Ascending aorta (tissue), 2 donors: Measurements from ENCODE around the gene CDH13. TPM values are rescaled to one million over a fixed set of nuclear protein-coding genes. Genes with fewer than 3 reads are reported as not detected.

Source experiments
- DNase-seq, 2 donors: peaks; one replicate each; pipeline ENCODE4 v3.0.0-alpha.2; 2019; ENCODE audit warnings: low spot score in 2 of 2
- H3K27ac ChIP-seq, 2 donors: fragments of 200-600 bp; sonication (generic); one replicate each; pipeline ENCODE4 v1.5.1; 2016 to 2017; ENCODE audit warnings: mild to moderate bottlenecking in 1 of 2
- H3K27me3 ChIP-seq: fragments of 200-600 bp; sonication (generic); one replicate; pipeline ENCODE4 v1.5.1; 2017
- H3K36me3 ChIP-seq, 2 donors: fragments of 200-600 bp; sonication (generic); one replicate each; pipeline ENCODE4 v1.5.1; 2016
- H3K4me1 ChIP-seq, 2 donors: fragments of 200-600 bp; sonication (generic); one replicate each; pipeline ENCODE4 v1.5.1; 2016 to 2017; ENCODE audit warnings: mild to moderate bottlenecking in 1 of 2
- H3K4me3 ChIP-seq, 2 donors: fragments of 200-600 bp; sonication (generic); one replicate each; pipeline ENCODE4 v1.5.1; 2016 to 2017; ENCODE audit warnings: mild to moderate bottlenecking in 1 of 2
- H3K9me3 ChIP-seq, 2 donors: fragments of 200-600 bp; sonication (generic); one replicate each; pipeline ENCODE4 v1.5.1; 2016
- CTCF ChIP-seq, 3 experiments: fragments of 200-600 bp in 2 of 3; fragments of 450-650 bp in 1 of 3; sonication (generic) in 2 of 3; IDR thresholded peaks; one replicate each; pipeline ENCODE4 v1.5.1; 2016 to 2019; ENCODE audit warnings: antibody characterized with exemption in 3 of 3, mild to moderate bottlenecking in 1 of 3, moderate library complexity in 1 of 3
- intact Hi-C: fragments of 100-400 bp; cut with DNase I; formaldehyde crosslinking; loops from one replicate; pipeline ENCODE4 v1.15.1; 2023
- total RNA-seq: library from RNA; depleted of rRNA; stranded (reverse); fragments of >200 nt; gene quantifications from one replicate; pipeline ENCODE4 v1.1.0, GENCODE V29; 2016

The CDH13 gene
- total RNA-seq, 1 donor from 2014 or later = 160 TPM

DNA sequence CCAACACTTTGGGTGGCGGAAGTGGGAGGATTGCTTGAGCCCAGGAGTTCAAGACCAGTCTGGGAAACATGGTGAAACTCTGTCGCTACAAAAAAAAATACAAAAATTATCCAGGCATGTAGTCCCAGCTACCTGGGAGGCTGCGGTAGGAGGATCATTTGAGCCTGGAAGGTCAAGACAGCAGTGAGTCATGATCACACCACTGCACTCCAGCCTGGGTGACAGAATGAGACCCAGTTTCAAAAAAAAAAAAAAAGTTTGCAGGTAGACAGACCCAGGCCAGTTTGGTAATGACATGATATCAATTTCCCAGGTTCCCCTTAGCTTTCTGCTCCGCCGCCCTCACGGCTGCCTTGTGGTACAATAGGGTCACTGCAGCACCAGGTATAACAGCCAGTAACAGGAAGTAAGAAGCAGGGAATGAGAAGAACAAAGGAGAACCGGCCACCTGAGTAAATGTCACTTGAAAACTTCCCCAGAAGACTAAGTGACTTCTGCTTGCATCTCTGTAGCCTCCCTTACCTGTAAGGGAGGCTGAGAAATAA is 979.8 kb downstream of the CDH13 start:
- Histone ChIP-seq H3K27me3 (no peaks in the 10 kb centered on the region), H3K27ac (no peak overlapping the region), H3K9me3 (no peaks in the 10 kb centered on the region), H3K4me1 (no peaks in the 10 kb centered on the region), H3K36me3 (peaks cover 0 to 15% of the 10 kb centered on the region in 2 donors), H3K4me3 (no peak overlapping the region)
- intact Hi-C loops = no loop called here
- no peak for TF ChIP-seq CTCF (IDR thresholded peaks at IDR 0.05)
- DNase-seq = no peak

GRCh38 chr16:83609178-83609577 is 982.4 kb downstream of the CDH13 start:
- TF ChIP-seq CTCF (IDR thresholded peaks at IDR 0.05) = no peak
- Histone ChIP-seq H3K4me3 (no peak overlapping the region), H3K9me3 (no peaks in the 10 kb centered on the region), H3K36me3 (no peaks in the 10 kb centered on the region), H3K27me3 (no peaks in the 10 kb centered on the region), H3K27ac (no peak overlapping the region), H3K4me1 (no peaks in the 10 kb centered on the region)
- no peak for DNase-seq
- intact Hi-C loops = no loop called here

- no peak for TF ChIP-seq CTCF (IDR thresholded peaks at IDR 0.05)
- no peak for DNase-seq
- Histone ChIP-seq H3K27ac (no peak overlapping the region), H3K4me1 (no peaks in the 10 kb centered on the region), H3K27me3 (no peaks in the 10 kb centered on the region), H3K36me3 (no peaks in the 10 kb centered on the region), H3K4me3 (no peak overlapping the region), H3K9me3 (no peaks in the 10 kb centered on the region)
- intact Hi-C loops = no loop called here
Observed at GRCh38 chr16:83615141-83615952, 988.6 kb downstream of the CDH13 start.

GRCh38 chr16:83615953-83616350 is 989.2 kb downstream of the CDH13 start:
- Histone ChIP-seq H3K27ac (no peak overlapping the region), H3K36me3 (peaks cover 0 to 3% of the 10 kb centered on the region in 2 donors), H3K27me3 (no peaks in the 10 kb centered on the region), H3K4me1 (no peaks in the 10 kb centered on the region), H3K4me3 (no peak overlapping the region), H3K9me3 (no peaks in the 10 kb centered on the region)
- intact Hi-C loops = no loop called here
- TF ChIP-seq CTCF (IDR thresholded peaks at IDR 0.05) = no peak
- DNase-seq = no peak

DNA sequence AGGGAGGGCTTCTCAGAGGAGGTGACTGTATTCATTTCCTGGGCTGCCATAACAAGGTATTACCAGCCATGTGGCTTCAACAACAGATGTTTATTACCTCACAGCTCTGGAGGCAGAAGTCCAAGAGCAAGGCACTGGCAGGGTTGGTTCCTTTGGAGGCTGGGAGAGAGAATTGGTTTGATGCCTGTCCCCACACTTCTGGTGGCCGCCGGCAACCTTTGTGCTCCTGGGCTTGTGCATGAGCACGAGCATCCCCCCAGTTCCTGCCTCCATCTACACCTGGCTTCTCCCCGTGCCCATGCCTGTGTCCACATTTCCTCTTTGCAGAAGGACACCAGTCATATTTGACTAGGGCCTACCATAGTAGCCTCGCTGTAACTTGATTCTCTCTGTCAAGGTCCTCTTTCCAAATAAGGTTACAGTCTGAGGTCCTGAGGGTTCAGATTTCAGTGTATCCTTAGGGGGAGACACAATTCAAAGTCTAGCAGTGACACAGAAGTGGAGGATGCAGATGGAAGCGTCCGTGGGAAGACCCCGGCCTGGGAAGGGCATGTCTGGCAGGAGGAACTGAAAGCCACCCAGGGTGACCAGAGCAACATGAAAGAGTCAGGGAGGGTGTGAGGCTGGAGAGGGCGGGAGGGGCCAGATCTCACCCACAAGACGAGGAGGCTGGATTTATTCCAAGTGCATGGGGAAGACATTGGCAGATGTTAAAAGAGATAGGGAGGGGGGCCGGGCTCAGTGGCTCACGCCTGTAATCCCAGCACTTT is 992.8 kb downstream of the CDH13 start:
- no peak for DNase-seq

More for the DNA sequence above, 992.8 kb downstream of the CDH13 start:
- H3K36me3 ChIP-seq = peaks cover 0 to 3% of the 10 kb centered on the region in 2 donors
- no peaks in the 10 kb centered on the region for H3K9me3 ChIP-seq
- H3K27me3 ChIP-seq = no peaks in the 10 kb centered on the region
- H3K27ac ChIP-seq = no peak overlapping the region
- intact Hi-C loops = no loop called here
- H3K4me1 ChIP-seq = no peaks in the 10 kb centered on the region
- no peak overlapping the region for H3K4me3 ChIP-seq
- no peak for TF ChIP-seq CTCF (IDR thresholded peaks at IDR 0.05)
